Gastrocnemius medialis (tissue), 4 donors: ENCODE data around the gene RPUSD1.

ENCODE experiments used
- POLR2A ChIP-seq, 2 donors: fragments of 450-650 bp; IDR thresholded peaks; one replicate each; pipeline ENCODE4 v1.6.1; 2017; ENCODE audit warnings: antibody characterized with exemption in 2 of 2, mild to moderate bottlenecking in 2 of 2, moderate library complexity in 2 of 2
- TF ChIP-seq, protein P1 (sequence below), 5 experiments: fragments of 450-650 bp in 3 of 5; fragments of 200-600 bp in 2 of 5; sonication (generic) in 2 of 5; IDR thresholded peaks in 4 of 5; conservative IDR thresholded peaks in 1 of 5; 1 replicate in 4 of 5; 2 replicates in 1 of 5; pipeline ENCODE4 v1.5.1; 2016 to 2019; ENCODE audit warnings: antibody characterized with exemption in 5 of 5, mild to moderate bottlenecking in 3 of 5, moderate library complexity in 3 of 5

DNA sequence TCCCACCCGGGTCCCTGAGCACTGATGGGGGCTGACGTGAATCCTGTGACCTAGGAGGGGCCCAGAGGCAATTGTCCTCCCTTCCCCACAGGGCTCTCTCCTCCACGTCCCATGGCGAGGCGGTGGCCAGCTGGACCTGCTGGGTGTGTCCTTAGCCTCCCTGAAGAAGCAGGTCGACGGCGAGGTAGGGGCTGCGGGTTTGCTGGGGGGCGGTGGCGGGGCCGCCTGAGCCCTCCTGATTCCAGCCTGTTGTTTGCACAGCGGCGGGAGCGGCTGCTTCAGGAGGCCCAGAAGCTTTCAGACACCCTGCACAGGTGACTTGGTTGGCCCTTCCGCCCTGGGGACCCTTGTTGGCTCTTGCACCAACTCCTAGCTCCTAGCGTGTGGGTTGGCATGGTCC, 1.9 kb upstream of the RPUSD1 start:
- no peak for TF ChIP-seq POLR2A (IDR thresholded peaks at IDR 0.05)
- TF ChIP-seq, protein P1, sequence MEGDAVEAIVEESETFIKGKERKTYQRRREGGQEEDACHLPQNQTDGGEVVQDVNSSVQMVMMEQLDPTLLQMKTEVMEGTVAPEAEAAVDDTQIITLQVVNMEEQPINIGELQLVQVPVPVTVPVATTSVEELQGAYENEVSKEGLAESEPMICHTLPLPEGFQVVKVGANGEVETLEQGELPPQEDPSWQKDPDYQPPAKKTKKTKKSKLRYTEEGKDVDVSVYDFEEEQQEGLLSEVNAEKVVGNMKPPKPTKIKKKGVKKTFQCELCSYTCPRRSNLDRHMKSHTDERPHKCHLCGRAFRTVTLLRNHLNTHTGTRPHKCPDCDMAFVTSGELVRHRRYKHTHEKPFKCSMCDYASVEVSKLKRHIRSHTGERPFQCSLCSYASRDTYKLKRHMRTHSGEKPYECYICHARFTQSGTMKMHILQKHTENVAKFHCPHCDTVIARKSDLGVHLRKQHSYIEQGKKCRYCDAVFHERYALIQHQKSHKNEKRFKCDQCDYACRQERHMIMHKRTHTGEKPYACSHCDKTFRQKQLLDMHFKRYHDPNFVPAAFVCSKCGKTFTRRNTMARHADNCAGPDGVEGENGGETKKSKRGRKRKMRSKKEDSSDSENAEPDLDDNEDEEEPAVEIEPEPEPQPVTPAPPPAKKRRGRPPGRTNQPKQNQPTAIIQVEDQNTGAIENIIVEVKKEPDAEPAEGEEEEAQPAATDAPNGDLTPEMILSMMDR (IDR thresholded peaks at IDR 0.05 in 4 of 5, conservative IDR thresholded peaks at IDR 0.05 in 1 of 5): no peak
